Lower leg skin (tissue), 3 donors: ENCODE measurements around the gene REC114.

ENCODE experiments used
- CTCF ChIP-seq, 3 donors: fragments of 450-650 bp; IDR thresholded peaks; one replicate each; pipeline ENCODE4 v1.5.1; 2016; ENCODE audit warnings: antibody characterized with exemption in 3 of 3, mild to moderate bottlenecking in 3 of 3, moderate library complexity in 2 of 3
- POLR2A ChIP-seq, 2 donors: fragments of 450-650 bp; IDR thresholded peaks; one replicate each; pipeline ENCODE4 v1.6.1; 2016 to 2017; ENCODE audit warnings: antibody characterized with exemption in 2 of 2, mild to moderate bottlenecking in 1 of 2, moderate library complexity in 1 of 2

- TF ChIP-seq CTCF (IDR thresholded peaks at IDR 0.05) (no peak), POLR2A (IDR thresholded peaks at IDR 0.05) (no peak)
Observed at GRCh38 chr15:73464602-73465001, 21.6 kb downstream of the REC114 start.
